PC-9 (cell line): ENCODE results near the gene HOXD10. TPM values are rescaled to one million over a fixed set of nuclear protein-coding genes. Genes with fewer than 3 reads are reported as not detected.

Experiments
- BruUV-seq: library from RNA; stranded (reverse); fragments of 400-500 nt; replicated peaks from 2 replicates; lab custom pipeline; 2021; lab: Mats Ljungman, UMichigan
- CTCF ChIA-PET: fragments of 300-600 bp; sonication (Branson Sonifier 250); formaldehyde crosslinking; loops from one replicate; lab custom pipeline; 2022; ENCODE audit warnings: antibody characterized with exemption; lab: Charles Lee
- POLR2A ChIA-PET: fragments of 300-600 bp; sonication (Branson Sonifier 250); formaldehyde crosslinking; loops from one replicate; lab custom pipeline; 2022; ENCODE audit warnings: antibody characterized with exemption; ENCODE audit not compliant: unreplicated experiment; lab: Charles Lee
- DNase-seq, 2 experiments: peaks; one replicate each; pipeline versions ENCODE4 v3.0.0 to v3.0.0-alpha.2; 2015 to 2022; ENCODE audit warnings: mixed read lengths in 1 of 2
- H2AFZ ChIP-seq: fragments of 200-600 bp; sonication (generic); 2 replicates; pipeline ENCODE4 v1.8.1; 2017; ENCODE audit warnings: antibody characterized with exemption
- H3F3A ChIP-seq: fragments of 200-600 bp; sonication (generic); 2 replicates; pipeline ENCODE4 v1.8.1; 2017; ENCODE audit warnings: antibody characterized with exemption, mild to moderate bottlenecking, low read depth; ENCODE audit not compliant: insufficient read depth
- H3K27ac ChIP-seq: fragments of 200-600 bp; sonication (generic); 2 replicates; pipeline ENCODE4 v1.6.1; 2016; ENCODE audit warnings: mixed run types
- H3K27me3 ChIP-seq: fragments of 200-600 bp; sonication (generic); 2 replicates; pipeline ENCODE4 v1.6.1; 2016; ENCODE audit warnings: low read depth, mixed run types; ENCODE audit not compliant: insufficient read depth
- H3K36me3 ChIP-seq: fragments of 200-600 bp; sonication (generic); 2 replicates; pipeline ENCODE4 v1.6.1; 2016; ENCODE audit warnings: low read depth, mixed run types
- H3K4me1 ChIP-seq: fragments of 200-600 bp; sonication (generic); replicated peaks from 2 replicates; pipeline ENCODE4 v1.6.1; 2016; ENCODE audit warnings: mixed run types; ENCODE audit not compliant: insufficient read depth
- H3K4me2 ChIP-seq: fragments of 200-600 bp; sonication (generic); 2 replicates; pipeline ENCODE4 v1.6.1; 2017; ENCODE audit warnings: mixed run types
- H3K4me3 ChIP-seq: fragments of 200-600 bp; sonication (generic); 2 replicates; pipeline ENCODE4 v1.6.1; 2016; ENCODE audit warnings: mixed run types
- H3K79me2 ChIP-seq: fragments of 200-600 bp; sonication (generic); 2 replicates; pipeline ENCODE4 v1.6.1; 2017; ENCODE audit warnings: low read depth, mixed run types
- H3K9me2 ChIP-seq: fragments of 200-600 bp; sonication (generic); 2 replicates; pipeline ENCODE4 v1.8.1; 2017; ENCODE audit warnings: mild to moderate bottlenecking; ENCODE audit not compliant: insufficient read depth
- H3K9me3 ChIP-seq: fragments of 200-600 bp; sonication (generic); 2 replicates; pipeline ENCODE4 v1.8.1; 2016; ENCODE audit warnings: low read depth; ENCODE audit not compliant: insufficient read depth
- H4K20me1 ChIP-seq: fragments of 200-600 bp; sonication (generic); 2 replicates; pipeline ENCODE4 v1.8.1; 2017; ENCODE audit not compliant: insufficient read depth
- CTCF ChIP-seq: fragments of 200-600 bp; sonication (generic); conservative IDR thresholded peaks from 2 replicates; pipeline ENCODE4 v1.6.1; 2017; ENCODE audit warnings: mixed run types, antibody characterized with exemption, mild to moderate bottlenecking, moderate library complexity
- EZH2 ChIP-seq: fragments of 200-600 bp; sonication (generic); IDR thresholded peaks from 2 replicates; pipeline ENCODE4 v1.8.0; 2017; ENCODE audit warnings: antibody characterized with exemption, low read depth
- intact Hi-C: fragments of 100-400 bp; cut with micrococcal nuclease; formaldehyde crosslinking; loops from one replicate; pipeline ENCODE4 v1.10.0; 2022; ENCODE audit not compliant: unreplicated experiment
- total RNA-seq: library from RNA; stranded (reverse); gene quantifications from 2 replicates; pipeline ENCODE4 v1.2.3, GENCODE V29; 2021

Gene HOXD10
- total RNA-seq, 1 experiment from 2014 or later = not detected

- intact Hi-C loops = loop anchor here (2.0 to 5.0 kb wide), 3 partner anchors 329 to 1207 kb away; no protein-coding TSS in a partner anchor
Measured at GRCh38 chr2:176125772-176126054, 9.1 kb downstream of the HOXD10 start.

GRCh38 chr2:176126929-176127773 is 10.6 kb downstream of the HOXD10 start:
- H3K9me3 ChIP-seq = no peaks in the 10 kb centered on the region
- CTCF ChIA-PET = interaction anchor here (0.6 to 2.9 kb wide), 10 partner anchors 328 to 1118 kb away, joined by 3 to 15 read pairs (median 10); no protein-coding TSS in a partner anchor
- no peaks in the 10 kb centered on the region for H3K36me3 ChIP-seq
- POLR2A ChIA-PET = interaction anchor here (0.7 kb wide), 1 partner anchor 1035 kb away, joined by 3 read pairs; no protein-coding TSS in a partner anchor
- TF ChIP-seq EZH2 (no peak), CTCF (peak; percentile 100)
- no peaks in the 10 kb centered on the region for H3K4me1 ChIP-seq
- no peaks in the 10 kb centered on the region for H3K9me2 ChIP-seq
- no peak overlapping the region for H3K27ac ChIP-seq
- no peak overlapping the region for H2AFZ ChIP-seq
- intact Hi-C loops = loop anchor here (1.0 to 5.0 kb wide), 8 partner anchors 328 to 1205 kb away; no protein-coding TSS in a partner anchor
- no peaks in the 10 kb centered on the region for H4K20me1 ChIP-seq
- DNase-seq = peak; percentile 43 to 67
- 0 out of 2 replicates have a peak overlapping the region, but pooled peaks have one; percentile 3 for H3K4me3 ChIP-seq
- H3K27me3 ChIP-seq = peaks cover 52% of the 10 kb centered on the region
- BruUV-seq = no TSS peak
- H3K4me2 ChIP-seq = peak overlapping the region; percentile 34
- H3K79me2 ChIP-seq = no peaks in the 10 kb centered on the region
- no peaks in the 10 kb centered on the region for H3F3A ChIP-seq

More at GRCh38 chr2:176125772-176126054, 9.1 kb downstream of the HOXD10 start:
- no peak overlapping the region for H3K27ac ChIP-seq
- no peaks in the 10 kb centered on the region for H3K36me3 ChIP-seq
- no peaks in the 10 kb centered on the region for H3K4me1 ChIP-seq
- no peaks in the 10 kb centered on the region for H3K9me2 ChIP-seq
- POLR2A ChIA-PET = no interaction called here
- H3K4me2 ChIP-seq = no peak overlapping the region
- H3K27me3 ChIP-seq = peaks cover 51% of the 10 kb centered on the region
- CTCF ChIA-PET = no interaction called here
- no TSS peak for BruUV-seq
- no peaks in the 10 kb centered on the region for H3K79me2 ChIP-seq
- no peaks in the 10 kb centered on the region for H3K9me3 ChIP-seq
- no peaks in the 10 kb centered on the region for H4K20me1 ChIP-seq
- no peak overlapping the region for H2AFZ ChIP-seq
- no peaks in the 10 kb centered on the region for H3F3A ChIP-seq
- H3K4me3 ChIP-seq = no peak overlapping the region
- no peak for DNase-seq
- no peak for TF ChIP-seq CTCF
- no peak for TF ChIP-seq EZH2

GRCh38 chr2:176127774-176128072 is 11.1 kb downstream of the HOXD10 start:
- no peaks in the 10 kb centered on the region for H3K9me2 ChIP-seq
- H3K4me2 ChIP-seq = no peak overlapping the region
- no peaks in the 10 kb centered on the region for H3K9me3 ChIP-seq
- H4K20me1 ChIP-seq = no peaks in the 10 kb centered on the region
- no TSS peak for BruUV-seq
- ChIA-PET CTCF (interaction anchor here (0.6 to 2.9 kb wide), 8 partner anchors 327 to 1117 kb away, joined by 3 to 15 read pairs (median 12); no protein-coding TSS in a partner anchor), POLR2A (no interaction called here)
- no peak overlapping the region for H2AFZ ChIP-seq
- no peaks in the 10 kb centered on the region for H3K4me1 ChIP-seq
- no peaks in the 10 kb centered on the region for H3K36me3 ChIP-seq
- no peak overlapping the region for H3K4me3 ChIP-seq
- H3F3A ChIP-seq = no peaks in the 10 kb centered on the region
- DNase-seq = no peak
- intact Hi-C loops = loop anchor here (1.0 to 5.0 kb wide), 8 partner anchors 327 to 1205 kb away; no protein-coding TSS in a partner anchor
- TF ChIP-seq CTCF (no peak), EZH2 (no peak)
- no peak overlapping the region for H3K27ac ChIP-seq
- peaks cover 52% of the 10 kb centered on the region for H3K27me3 ChIP-seq
- no peaks in the 10 kb centered on the region for H3K79me2 ChIP-seq
